HG02885 (cell line): ENCODE results near the gene MCU.

Source experiments
- ATAC-seq: cut with Tn5 transposase; IDR thresholded peaks from one replicate; pipeline ENCODE4 v1.9.1; 2021; ENCODE audit warnings: mild to moderate bottlenecking; ENCODE audit not compliant: unreplicated experiment, poor library complexity

Gene MCU

GRCh38 chr10:72825163-72825562 lies 133.2 kb downstream of the MCU start:
- ATAC-seq, result no peak

GRCh38 chr10:72826346-72826745 lies 134.4 kb downstream of the MCU start:
- no peak for ATAC-seq

GRCh38 chr10:72828294-72828693 lies 136.4 kb downstream of the MCU start:
- no peak for ATAC-seq

GRCh38 chr10:72830625-72831024 lies 138.7 kb downstream of the MCU start:
- no peak for ATAC-seq

GRCh38 chr10:72831696-72832409 lies 139.9 kb downstream of the MCU start:
- no peak for ATAC-seq

- no peak for ATAC-seq
Observed at GRCh38 chr10:72832701-72833100, 140.8 kb downstream of the MCU start.

- ATAC-seq, result no peak
Observed at GRCh38 chr10:72834183-72834825, 142.4 kb downstream of the MCU start.

- ATAC-seq, result no peak
Observed at GRCh38 chr10:72840319-72840718, 148.4 kb downstream of the MCU start.

GRCh38 chr10:72841487-72841886 lies 149.5 kb downstream of the MCU start:
- no peak for ATAC-seq

GRCh38 chr10:72842164-72842563 lies 150.2 kb downstream of the MCU start:
- ATAC-seq, result no peak

GRCh38 chr10:72846238-72846637 lies 154.3 kb downstream of the MCU start:
- ATAC-seq, result no peak

GRCh38 chr10:72847681-72848080 lies 155.7 kb downstream of the MCU start:
- ATAC-seq, result no peak

- ATAC-seq, result no peak
Observed at GRCh38 chr10:72850861-72851260, 158.9 kb downstream of the MCU start.

- ATAC-seq, result no peak
Observed at GRCh38 chr10:72851509-72851908, 159.6 kb downstream of the MCU start.

GRCh38 chr10:72852508-72852907 lies 160.6 kb downstream of the MCU start:
- no peak for ATAC-seq

- ATAC-seq, result no peak
Observed at GRCh38 chr10:72855129-72855528, 163.2 kb downstream of the MCU start.

GRCh38 chr10:72855790-72856189 lies 163.8 kb downstream of the MCU start:
- no peak for ATAC-seq

GRCh38 chr10:72858067-72858466 lies 166.1 kb downstream of the MCU start:
- ATAC-seq, result no peak

GRCh38 chr10:72862957-72863356 lies 171.0 kb downstream of the MCU start:
- no peak for ATAC-seq

- ATAC-seq, result no peak
Observed at GRCh38 chr10:72875250-72876055, 183.5 kb downstream of the MCU start.

GRCh38 chr10:72879245-72879644 lies 187.3 kb downstream of the MCU start:
- no peak for ATAC-seq
